ENCODE data around the gene ZNF853. TPM values are rescaled to one million over a fixed set of nuclear protein-coding genes. Genes with fewer than 3 reads are reported as not detected.
"Not testable (repeated sequence)": the region's sequence is repeated elsewhere in the genome, so short reads cannot be mapped to it uniquely, and the experiment has no call there.

ZNF853 gene
- 0.04 TPM in 1 of 2 replicates, not detected in the other for total RNA-seq (2014; rRNA removed; shearing (Covaris generic); ENCODE audit: low replicate concordance)

- Histone ChIP-seq H3K4me3 (ENCODE audit: low read length) (no peak within 1 kb of the TSS), H3K4me2 (ENCODE audit: low read depth, low read length, poor library complexity, severe bottlenecking) (no peak within 1 kb of the TSS), H3K4me1 (ENCODE audit: low read length) (no peaks in the 10 kb centered on the region), H3K27me3 (ENCODE audit: low read length) (no peaks in the 10 kb centered on the region), H4K20me1 (ENCODE audit: insufficient read depth, low read depth, low read length) (no peaks in the 10 kb centered on the region), H3K9me2 (replicated peaks; ENCODE audit: insufficient read depth, low read length) (no peaks in the 10 kb centered on the region), H3K9ac (ENCODE audit: low read length) (no peak within 1 kb of the TSS), H3K36me3 (ENCODE audit: insufficient read depth, low read length) (no peaks in the 10 kb centered on the region), H2AFZ (ENCODE audit: low read length) (no peak within 1 kb of the TSS), H3K79me2 (ENCODE audit: low read length) (no peaks in the 10 kb centered on the region), H3K9me3 (ENCODE audit: low read length) (no peaks in the 10 kb centered on the region), H3K27ac (ENCODE audit: low read length) (no peak within 1 kb of the TSS)
- no peak for DNase-seq
Measured at GRCh38 chr7:6614953-6615722, at the start of gene ZNF853. Gene ZNF853, plus strand, starts transcription at chr7:6615610. Its CDS starts 565 bp downstream, at chr7:6616175.

- H3K36me3 ChIP-seq (ENCODE audit: insufficient read depth, low read length) = no peaks in the 10 kb centered on the region
- H4K20me1 ChIP-seq (ENCODE audit: insufficient read depth, low read depth, low read length) = no peaks in the 10 kb centered on the region
- no peak overlapping the region for H3K4me2 ChIP-seq (ENCODE audit: low read depth, low read length, poor library complexity, severe bottlenecking)
- H3K27me3 ChIP-seq (ENCODE audit: low read length) = no peaks in the 10 kb centered on the region
- no peaks in the 10 kb centered on the region for H3K79me2 ChIP-seq (ENCODE audit: low read length)
- no peak overlapping the region for H2AFZ ChIP-seq (ENCODE audit: low read length)
- no peaks in the 10 kb centered on the region for H3K9me3 ChIP-seq (ENCODE audit: low read length)
- no peak for DNase-seq
- no peak overlapping the region for H3K27ac ChIP-seq (ENCODE audit: low read length)
- H3K9ac ChIP-seq (ENCODE audit: low read length) = no peak overlapping the region
- no peaks in the 10 kb centered on the region for H3K9me2 ChIP-seq (replicated peaks; ENCODE audit: insufficient read depth, low read length)
- no peak overlapping the region for H3K4me3 ChIP-seq (ENCODE audit: low read length)
- no peaks in the 10 kb centered on the region for H3K4me1 ChIP-seq (ENCODE audit: low read length)
Measured at GRCh38 chr7:6565655-6566054, 49.8 kb upstream of the ZNF853 start.

GRCh38 chr7:6567886-6568285, 47.5 kb upstream of the ZNF853 start:
- Histone ChIP-seq H3K27ac (ENCODE audit: low read length) (no peak overlapping the region), H3K4me3 (ENCODE audit: low read length) (no peak overlapping the region), H3K79me2 (ENCODE audit: low read length) (no peaks in the 10 kb centered on the region), H3K9me2 (replicated peaks; ENCODE audit: insufficient read depth, low read length) (no peaks in the 10 kb centered on the region), H4K20me1 (ENCODE audit: insufficient read depth, low read depth, low read length) (no peaks in the 10 kb centered on the region), H3K27me3 (ENCODE audit: low read length) (no peaks in the 10 kb centered on the region), H3K4me1 (ENCODE audit: low read length) (no peaks in the 10 kb centered on the region), H3K36me3 (ENCODE audit: insufficient read depth, low read length) (no peaks in the 10 kb centered on the region), H3K4me2 (ENCODE audit: low read depth, low read length, poor library complexity, severe bottlenecking) (no peak overlapping the region), H2AFZ (ENCODE audit: low read length) (no peak overlapping the region), H3K9ac (ENCODE audit: low read length) (no peak overlapping the region), H3K9me3 (ENCODE audit: low read length) (no peaks in the 10 kb centered on the region)
- no peak for DNase-seq

GRCh38 chr7:6571160-6571779, 44.1 kb upstream of the ZNF853 start:
- Histone ChIP-seq H3K4me3 (ENCODE audit: low read length) (no peak overlapping the region), H4K20me1 (ENCODE audit: insufficient read depth, low read depth, low read length) (no peaks in the 10 kb centered on the region), H3K27ac (ENCODE audit: low read length) (no peak overlapping the region), H3K9me2 (replicated peaks; ENCODE audit: insufficient read depth, low read length) (no peaks in the 10 kb centered on the region), H3K27me3 (ENCODE audit: low read length) (no peaks in the 10 kb centered on the region), H3K4me1 (ENCODE audit: low read length) (peaks cover 13% of the 10 kb centered on the region), H3K4me2 (ENCODE audit: low read depth, low read length, poor library complexity, severe bottlenecking) (no peak overlapping the region), H3K79me2 (ENCODE audit: low read length) (no peaks in the 10 kb centered on the region), H3K9me3 (ENCODE audit: low read length) (no peaks in the 10 kb centered on the region), H3K9ac (ENCODE audit: low read length) (no peak overlapping the region), H2AFZ (ENCODE audit: low read length) (no peak overlapping the region), H3K36me3 (ENCODE audit: insufficient read depth, low read length) (no peaks in the 10 kb centered on the region)
- DNase-seq = no peak

GRCh38 chr7:6575281-6576023, 40.0 kb upstream of the ZNF853 start:
- Histone ChIP-seq H3K27me3 (ENCODE audit: low read length) (no peaks in the 10 kb centered on the region), H2AFZ (ENCODE audit: low read length) (no peak overlapping the region), H3K4me2 (ENCODE audit: low read depth, low read length, poor library complexity, severe bottlenecking) (peak overlapping the region; percentile 91), H3K36me3 (ENCODE audit: insufficient read depth, low read length) (no peaks in the 10 kb centered on the region), H3K9ac (ENCODE audit: low read length) (peak overlapping the region; percentile 84; the same call in 1 of the 2 replicates), H3K4me3 (ENCODE audit: low read length) (peak overlapping the region; percentile 84; the same call in 1 of the 2 replicates), H3K79me2 (ENCODE audit: low read length) (peaks cover 19% of the 10 kb centered on the region), H4K20me1 (ENCODE audit: insufficient read depth, low read depth, low read length) (no peaks in the 10 kb centered on the region), H3K4me1 (ENCODE audit: low read length) (peaks cover 25% of the 10 kb centered on the region), H3K9me3 (ENCODE audit: low read length) (no peaks in the 10 kb centered on the region), H3K27ac (ENCODE audit: low read length) (no peak overlapping the region), H3K9me2 (replicated peaks; ENCODE audit: insufficient read depth, low read length) (no peaks in the 10 kb centered on the region)
- no peak for DNase-seq

GRCh38 chr7:6576024-6576866, 39.2 kb upstream of the ZNF853 start:
- Histone ChIP-seq H3K36me3 (ENCODE audit: insufficient read depth, low read length) (peaks cover 1% of the 10 kb centered on the region; the same call in 1 of the 2 replicates), H3K27me3 (ENCODE audit: low read length) (no peaks in the 10 kb centered on the region), H3K27ac (ENCODE audit: low read length) (no peak overlapping the region), H3K9ac (ENCODE audit: low read length) (peak overlapping the region; percentile 84), H3K9me2 (replicated peaks; ENCODE audit: insufficient read depth, low read length) (no peaks in the 10 kb centered on the region), H3K9me3 (ENCODE audit: low read length) (no peaks in the 10 kb centered on the region), H3K4me1 (ENCODE audit: low read length) (peaks cover 30% of the 10 kb centered on the region), H3K4me2 (ENCODE audit: low read depth, low read length, poor library complexity, severe bottlenecking) (peak overlapping the region; percentile 91), H4K20me1 (ENCODE audit: insufficient read depth, low read depth, low read length) (no peaks in the 10 kb centered on the region), H3K79me2 (ENCODE audit: low read length) (peaks cover 19% of the 10 kb centered on the region), H2AFZ (ENCODE audit: low read length) (no peak overlapping the region), H3K4me3 (ENCODE audit: low read length) (peak overlapping the region; percentile 84)
- peak; percentile 50 for DNase-seq

- H4K20me1 ChIP-seq (ENCODE audit: insufficient read depth, low read depth, low read length); H2AFZ ChIP-seq (ENCODE audit: low read length); H3K36me3 ChIP-seq (ENCODE audit: insufficient read depth, low read length); H3K9me2 ChIP-seq (replicated peaks; ENCODE audit: insufficient read depth, low read length); H3K27me3 ChIP-seq (ENCODE audit: low read length); H3K9me3 ChIP-seq (ENCODE audit: low read length); H3K27ac ChIP-seq (ENCODE audit: low read length): not testable (repeated sequence)
- DNase-seq = peak; percentile 63
- Histone ChIP-seq H3K4me2 (ENCODE audit: low read depth, low read length, poor library complexity, severe bottlenecking) (peak overlapping the region; percentile 91), H3K9ac (ENCODE audit: low read length) (peak overlapping the region; percentile 84), H3K4me1 (ENCODE audit: low read length) (peaks cover 32% of the 10 kb centered on the region), H3K4me3 (ENCODE audit: low read length) (peak overlapping the region; percentile 85), H3K79me2 (ENCODE audit: low read length) (peaks cover 19% of the 10 kb centered on the region)
Measured at GRCh38 chr7:6576867-6577368, 38.5 kb upstream of the ZNF853 start.
